ENCODE data around the gene ZNF503.

The ZNF503 gene

DNA sequence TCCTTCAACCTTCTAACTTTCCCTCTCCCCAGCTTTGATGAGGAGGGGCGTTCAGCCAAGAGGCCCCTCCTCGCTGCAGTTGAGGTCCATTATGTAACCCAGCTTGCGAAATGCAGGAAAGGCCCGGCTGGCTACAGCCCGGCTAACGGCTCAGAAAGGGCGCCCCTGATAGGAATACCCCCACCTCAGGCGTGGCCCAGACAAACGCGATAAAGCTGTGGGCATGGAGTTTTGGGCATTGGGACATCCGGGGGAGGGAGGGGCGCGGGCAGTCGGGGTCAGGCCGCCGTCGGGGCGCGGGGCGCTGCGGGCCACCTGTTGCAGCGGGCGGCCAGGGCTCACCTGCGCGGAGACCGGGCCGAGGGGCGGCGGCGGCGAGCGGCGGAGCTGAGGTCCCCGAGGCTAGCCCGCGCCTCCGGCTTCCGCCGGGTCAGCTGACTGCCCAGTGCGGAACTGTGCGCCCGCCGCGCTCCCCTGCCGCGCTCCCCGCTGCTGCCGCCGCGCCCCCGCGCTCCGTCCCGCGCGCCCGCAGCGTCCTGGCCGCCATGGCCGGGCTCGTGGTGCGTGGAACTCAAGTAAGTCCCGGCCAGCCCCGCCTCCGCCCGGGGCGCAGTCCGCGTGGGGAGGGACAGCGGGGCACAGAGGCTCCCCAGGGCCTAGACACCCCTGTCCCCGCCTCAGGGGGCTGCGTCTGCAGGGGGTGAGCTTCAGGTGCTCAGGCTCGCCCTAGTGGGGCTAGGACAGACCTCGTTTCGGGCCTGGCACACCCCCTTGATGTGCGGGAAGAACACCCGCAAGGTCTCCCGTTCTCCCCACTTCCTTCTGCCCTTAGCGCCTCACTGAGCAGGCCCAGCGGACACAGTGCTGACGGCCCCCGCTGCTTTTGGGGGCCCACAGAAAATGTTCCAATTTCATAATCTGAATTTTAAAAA lies 29.9 kb upstream of the ZNF503 start, which contains the start of gene LRMDA:
Gene LRMDA (plus strand): TSS at position 445 of the 932 bp plus-strand sequence.
- no peak for DNase-seq (ENCODE audit: low read depth)

DNA sequence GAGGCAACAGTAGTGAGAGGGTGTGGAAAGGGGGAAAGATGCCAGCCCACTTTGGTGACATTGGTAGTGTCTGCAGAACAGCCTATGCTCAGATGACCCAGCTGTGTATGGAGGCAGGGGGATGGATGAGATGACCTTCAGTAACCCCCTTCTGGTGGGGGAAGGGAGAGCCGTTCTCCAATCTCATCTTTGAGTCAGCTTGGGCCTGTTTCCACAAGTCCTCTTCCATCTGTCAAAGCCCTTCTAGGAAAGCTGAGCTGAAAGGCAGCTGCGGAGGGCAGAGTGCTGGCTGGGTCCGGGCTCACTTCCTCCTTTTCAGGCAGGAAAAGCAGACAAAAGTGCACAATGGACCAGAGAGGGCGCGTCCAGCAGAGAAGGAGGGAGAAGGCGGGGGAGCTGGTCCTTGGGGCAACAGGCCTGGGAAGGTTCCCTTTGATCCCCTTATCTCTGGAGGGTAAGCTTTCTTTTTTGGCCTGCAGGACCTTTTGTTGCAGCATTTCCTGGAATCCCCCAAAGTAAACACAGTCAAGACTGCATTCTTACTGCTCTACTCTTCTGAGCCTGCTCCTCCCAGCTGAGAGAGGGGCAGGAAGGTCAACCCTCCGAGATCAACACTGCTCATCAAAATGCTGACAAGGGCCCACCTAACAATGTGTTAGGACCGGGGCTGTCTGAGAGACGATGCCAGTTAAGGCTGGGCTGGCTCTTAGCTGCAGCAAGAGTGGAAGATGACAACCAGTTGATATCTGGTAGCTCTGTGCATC lies 28.6 kb upstream of the ZNF503 start:
- DNase-seq (ENCODE audit: low read depth): no peak

DNA sequence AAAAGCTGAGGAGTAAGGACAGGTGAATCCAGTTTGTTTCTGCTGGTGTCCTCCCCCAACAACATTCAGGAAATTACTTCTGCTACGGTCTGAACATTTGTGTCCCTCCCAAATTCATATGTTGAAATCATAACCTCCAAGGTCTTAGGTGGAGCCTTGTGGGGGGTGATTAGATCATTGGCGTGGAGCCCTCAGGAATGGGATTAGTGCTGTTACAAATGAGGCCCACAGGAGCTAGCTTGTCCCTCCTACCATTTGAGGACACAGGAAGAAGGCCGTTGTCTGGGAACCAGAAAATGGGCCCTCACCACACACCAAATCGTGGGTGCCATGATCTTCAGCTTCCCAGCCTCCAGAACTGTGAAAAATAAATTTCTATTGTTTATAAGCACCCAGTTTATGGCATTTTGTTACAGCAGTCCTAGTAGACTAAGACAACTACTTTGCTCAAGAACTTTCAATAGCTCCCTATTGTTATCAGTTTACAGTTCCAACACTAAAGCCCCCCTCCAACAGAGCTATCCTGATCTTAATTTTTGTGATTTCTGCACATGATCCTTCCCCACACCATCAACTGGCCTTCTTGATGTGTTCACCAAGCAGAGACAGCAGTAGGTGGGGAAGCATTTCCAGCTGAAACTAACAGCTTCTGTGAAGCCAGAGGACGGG lies 27.7 kb upstream of the ZNF503 start:
- DNase-seq (ENCODE audit: low read depth): no peak

DNA sequence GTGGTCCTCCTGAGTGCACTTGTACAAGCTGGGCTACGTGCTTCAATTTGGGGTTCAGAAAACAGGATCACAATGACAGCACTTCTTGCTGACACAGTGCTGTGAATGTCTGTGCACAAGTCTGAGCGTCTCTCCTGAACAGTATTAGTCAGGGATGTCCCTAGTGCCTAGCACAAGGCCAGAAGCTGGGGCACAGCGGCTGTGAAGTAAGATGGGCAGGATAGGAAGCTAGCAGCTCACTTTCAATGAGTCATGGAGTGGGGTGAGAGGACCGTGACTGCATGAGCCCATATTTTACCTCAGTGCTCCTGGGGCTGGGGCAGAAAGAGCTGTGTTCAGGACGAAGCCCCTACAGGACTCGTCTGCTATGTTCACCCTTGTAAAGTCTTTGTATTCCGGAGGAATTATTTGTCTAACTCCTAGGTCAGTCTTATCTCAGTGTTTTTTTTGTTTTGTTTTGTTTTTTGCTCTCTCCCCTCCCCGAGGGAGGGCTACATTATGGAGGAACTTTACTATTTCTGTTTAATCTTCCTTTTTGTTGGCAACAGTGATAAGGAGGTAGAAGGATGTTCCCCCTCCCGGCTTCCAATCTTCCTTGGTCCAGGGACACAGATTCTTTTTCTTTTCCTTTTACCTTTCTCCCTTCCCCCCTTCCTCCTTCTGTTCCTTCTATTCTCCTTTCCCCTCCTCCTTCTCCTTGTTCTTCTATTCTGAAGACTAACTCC lies 27.0 kb upstream of the ZNF503 start:
- no peak for DNase-seq (ENCODE audit: low read depth)

DNA sequence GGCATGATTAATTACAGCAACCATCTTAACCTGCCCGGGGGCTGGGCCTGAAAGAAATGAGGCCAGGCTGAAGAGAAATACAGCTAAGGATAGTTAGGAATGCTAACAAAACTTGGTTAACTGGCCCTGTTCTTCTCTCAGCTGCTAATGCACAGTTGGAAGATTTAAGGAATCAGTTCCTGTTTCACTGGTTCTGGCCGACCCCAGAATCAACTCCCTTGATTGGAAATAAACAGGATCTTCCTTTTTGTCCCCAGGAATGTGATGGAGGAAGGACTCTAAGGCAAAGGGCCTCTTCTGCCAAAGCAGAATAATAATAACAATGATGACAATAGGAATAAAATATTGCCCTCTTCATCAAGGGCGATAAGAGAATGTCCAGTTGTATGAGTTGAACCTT lies 26.4 kb upstream of the ZNF503 start:
- DNase-seq (ENCODE audit: low read depth): no peak

DNA sequence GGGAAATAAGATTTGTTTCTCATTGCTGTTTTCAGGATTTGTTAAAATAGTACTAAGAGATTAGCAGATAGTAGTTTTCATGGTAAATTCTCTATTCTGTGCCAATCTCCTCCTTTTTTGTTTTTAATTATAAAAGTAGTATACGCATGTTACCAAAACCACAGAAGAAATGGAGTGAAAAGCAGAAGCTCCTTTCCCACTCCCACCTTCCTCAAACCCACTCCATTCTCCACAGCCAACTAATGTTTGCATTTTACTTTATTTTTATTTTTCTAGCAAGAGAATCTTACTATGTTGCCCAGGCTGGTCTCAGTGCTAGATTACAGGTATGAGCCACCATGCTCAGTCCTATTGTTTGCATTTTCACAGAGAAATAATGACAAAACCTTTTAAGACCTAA lies 25.3 kb upstream of the ZNF503 start:
- DNase-seq (ENCODE audit: low read depth): no peak

DNA sequence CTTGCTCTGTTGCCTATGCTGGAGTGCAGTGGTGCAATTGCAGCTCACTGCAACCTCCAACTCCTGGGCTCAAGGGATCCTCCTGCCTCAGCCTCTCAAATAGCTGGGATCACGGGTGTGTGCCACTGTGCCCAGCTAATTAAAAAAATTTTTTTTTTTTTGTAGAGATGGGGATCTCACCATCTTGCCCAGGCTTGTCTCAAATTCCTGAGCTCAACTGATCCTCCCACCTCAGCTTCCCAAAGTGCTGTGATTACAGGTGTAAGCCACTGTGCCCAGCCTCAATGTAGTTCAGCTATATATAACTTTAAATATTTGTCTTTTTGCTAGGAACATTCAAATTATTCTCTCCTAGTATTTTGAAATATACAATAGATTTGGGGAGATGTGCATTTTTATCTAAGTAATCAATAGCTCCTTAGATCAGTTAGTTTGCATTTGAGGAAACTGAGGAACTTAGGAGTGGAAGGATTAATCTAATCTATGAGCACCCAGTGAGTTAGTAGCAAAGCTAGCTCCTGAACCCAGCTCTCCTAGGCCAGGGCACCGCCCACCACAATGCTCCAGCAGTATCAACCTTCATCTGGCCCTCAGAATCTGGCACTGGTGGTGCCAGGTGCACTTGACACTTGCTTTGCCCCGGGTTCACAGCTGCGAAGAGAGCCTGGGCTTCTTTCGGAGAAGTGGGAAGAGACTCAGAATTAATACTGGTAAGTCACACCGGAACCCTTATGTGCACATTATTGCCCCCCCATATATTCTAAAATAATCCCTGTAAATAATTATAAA lies 23.9 kb upstream of the ZNF503 start:
- no peak for DNase-seq (ENCODE audit: low read depth)

DNA sequence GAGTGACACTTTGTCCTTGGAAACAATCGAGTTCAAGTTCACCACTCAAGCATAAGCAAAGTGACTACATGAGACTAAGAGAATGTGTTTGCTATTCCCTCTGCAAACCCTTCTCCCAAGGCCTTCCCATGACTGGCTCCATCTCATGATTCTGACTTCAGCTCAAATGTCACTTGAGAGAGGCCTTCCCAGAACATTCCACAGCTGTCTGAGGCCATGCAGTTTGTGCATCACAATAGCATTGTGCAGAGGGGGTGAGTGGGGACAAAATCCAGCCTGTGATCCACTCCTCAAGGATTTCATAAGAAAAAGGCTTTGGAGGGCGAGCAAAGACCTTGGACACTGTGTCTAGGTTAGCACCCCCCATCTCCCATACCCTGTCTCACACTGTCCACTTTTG lies 23.0 kb upstream of the ZNF503 start:
- DNase-seq (ENCODE audit: low read depth): no peak

DNA sequence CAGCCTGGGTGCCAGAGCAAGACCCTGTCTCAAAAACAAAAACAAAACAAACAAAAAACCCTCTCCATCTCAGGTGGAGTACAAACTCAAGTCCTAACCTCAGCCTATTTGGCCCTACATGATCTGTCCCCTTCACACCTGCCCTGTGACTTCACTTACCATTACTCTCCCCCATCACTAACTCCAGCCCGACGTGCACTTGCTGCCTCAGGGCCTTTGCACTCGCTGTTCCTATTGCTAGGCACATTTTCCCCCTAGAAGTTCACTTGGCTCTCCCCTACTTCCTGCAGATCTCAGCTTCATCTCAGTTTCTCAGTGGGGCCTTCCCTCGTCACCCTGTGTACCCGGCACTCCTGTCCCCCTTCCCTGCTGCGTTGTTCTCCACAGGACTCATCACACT lies 21.3 kb upstream of the ZNF503 start:
- no peak for DNase-seq (ENCODE audit: low read depth)

DNA sequence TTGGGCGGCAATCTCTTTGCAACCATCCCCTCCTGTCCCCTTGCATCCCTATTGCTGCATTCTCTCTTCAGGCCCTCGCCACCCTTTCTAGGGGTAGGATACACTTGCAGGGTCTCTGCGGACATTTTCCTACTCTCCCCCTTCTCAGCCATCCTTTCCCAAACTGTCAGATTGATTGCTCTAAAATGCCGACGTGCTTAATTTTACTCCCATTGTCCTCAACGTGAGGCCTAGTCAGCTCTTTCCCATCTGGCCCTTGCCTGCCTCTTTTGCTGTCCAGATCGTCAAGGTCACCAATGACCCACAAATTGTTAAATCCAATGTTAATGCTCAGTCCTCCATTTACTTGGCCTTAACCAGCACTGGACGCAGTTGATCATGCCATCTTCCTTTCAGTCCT lies 17.1 kb upstream of the ZNF503 start:
- DNase-seq (ENCODE audit: low read depth): no peak

DNA sequence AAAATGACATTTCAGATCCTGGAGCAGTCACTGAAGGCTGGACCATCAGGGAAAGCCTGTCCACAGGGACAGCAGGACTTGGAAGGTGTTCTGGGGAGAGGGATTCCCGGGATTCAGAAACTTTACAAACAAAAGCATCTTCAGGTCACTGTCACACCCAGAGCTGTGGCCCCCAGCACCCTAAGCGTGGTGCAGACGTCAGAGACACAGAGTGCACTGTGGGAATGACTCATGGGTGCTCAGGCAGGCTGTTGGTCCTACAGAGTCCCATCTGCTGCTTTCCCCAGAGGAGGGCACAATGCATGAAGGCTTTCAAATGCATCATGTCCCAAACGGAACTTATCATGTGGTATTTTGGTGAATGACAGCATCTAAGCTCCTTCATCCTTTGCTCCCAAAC lies 16.7 kb upstream of the ZNF503 start:
- no peak for DNase-seq (ENCODE audit: low read depth)

DNA sequence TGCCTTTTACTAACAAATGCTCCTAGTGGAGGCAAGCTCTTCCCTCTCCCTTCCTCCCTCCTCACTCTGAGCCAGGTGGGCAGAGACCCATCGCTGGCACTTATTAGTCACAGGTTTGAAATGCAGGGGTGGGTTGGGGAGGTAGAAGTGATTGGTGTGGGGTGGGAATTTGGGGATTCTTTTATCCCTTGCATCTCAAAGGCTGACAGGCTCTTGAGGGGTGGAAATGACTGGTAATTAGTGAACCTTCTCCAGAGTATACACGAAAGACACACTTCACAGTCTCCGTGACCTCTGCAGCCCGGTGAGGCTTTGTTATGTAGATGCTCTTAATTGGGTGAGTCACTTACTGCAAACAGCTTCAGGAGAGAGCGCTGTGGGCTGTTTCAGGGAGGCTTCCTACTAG lies 16.0 kb upstream of the ZNF503 start:
- no peak for DNase-seq (ENCODE audit: low read depth)

DNA sequence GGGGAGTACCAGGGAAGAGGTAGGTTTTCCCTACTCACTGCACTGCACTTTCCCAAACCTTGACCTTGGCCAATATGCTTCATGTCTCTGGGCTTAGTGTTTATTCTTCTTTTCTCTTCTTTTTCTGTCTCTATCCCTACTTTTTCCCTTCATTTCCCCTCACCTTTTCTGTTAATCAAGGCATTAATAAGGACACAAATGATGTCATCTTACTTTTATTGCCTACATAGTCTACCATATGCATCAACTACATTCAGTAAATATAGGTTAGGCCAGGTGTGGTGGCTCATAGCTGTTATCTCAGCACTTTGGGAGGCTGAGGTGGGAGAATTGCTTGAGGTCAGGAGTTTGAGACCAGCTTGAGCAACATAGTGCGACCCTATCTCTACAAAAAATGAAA lies 13.0 kb upstream of the ZNF503 start:
- no peak for DNase-seq (ENCODE audit: low read depth)

DNA sequence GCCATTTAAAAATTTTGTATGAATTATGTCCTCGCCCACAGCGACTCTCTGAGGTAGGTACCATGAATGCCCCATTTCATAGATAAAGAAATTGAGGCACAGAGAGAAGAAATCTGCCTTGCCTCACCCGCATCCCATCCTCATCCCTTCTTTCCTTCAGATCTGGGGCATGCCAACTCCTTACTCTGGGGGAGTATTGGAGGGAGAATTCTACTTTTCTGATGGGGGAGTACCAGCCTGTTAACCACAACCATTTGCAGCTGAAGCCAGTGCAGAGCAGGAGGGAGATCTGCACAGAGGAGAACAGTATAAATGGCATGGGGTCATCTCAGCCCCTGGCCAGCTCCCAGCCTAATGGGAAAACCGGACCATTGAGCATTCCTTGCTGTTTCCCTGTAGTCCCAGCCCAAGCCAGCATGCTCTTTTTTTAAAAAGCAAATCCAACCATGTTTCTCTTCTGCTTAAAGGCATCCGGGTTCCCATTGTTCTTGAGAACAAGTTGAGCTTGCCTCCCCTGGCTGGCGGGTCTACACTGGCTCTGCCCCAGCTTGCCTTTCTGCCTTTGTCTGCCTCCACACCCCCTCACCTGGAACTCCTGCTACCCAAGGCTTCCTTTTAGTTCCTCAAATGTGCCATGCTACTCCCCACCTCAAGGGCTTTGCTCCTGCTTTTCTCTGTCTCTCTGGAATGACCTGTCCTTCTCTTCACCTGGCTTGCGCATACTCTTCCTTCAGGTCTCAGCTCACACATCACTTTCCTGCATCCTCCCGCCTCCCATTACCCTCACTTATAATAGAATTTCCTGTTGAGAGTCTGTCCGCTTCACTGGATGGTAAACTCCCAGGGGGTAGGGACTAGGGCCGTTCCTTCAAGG lies 8.8 kb upstream of the ZNF503 start:
- DNase-seq (ENCODE audit: low read depth): no peak

DNA sequence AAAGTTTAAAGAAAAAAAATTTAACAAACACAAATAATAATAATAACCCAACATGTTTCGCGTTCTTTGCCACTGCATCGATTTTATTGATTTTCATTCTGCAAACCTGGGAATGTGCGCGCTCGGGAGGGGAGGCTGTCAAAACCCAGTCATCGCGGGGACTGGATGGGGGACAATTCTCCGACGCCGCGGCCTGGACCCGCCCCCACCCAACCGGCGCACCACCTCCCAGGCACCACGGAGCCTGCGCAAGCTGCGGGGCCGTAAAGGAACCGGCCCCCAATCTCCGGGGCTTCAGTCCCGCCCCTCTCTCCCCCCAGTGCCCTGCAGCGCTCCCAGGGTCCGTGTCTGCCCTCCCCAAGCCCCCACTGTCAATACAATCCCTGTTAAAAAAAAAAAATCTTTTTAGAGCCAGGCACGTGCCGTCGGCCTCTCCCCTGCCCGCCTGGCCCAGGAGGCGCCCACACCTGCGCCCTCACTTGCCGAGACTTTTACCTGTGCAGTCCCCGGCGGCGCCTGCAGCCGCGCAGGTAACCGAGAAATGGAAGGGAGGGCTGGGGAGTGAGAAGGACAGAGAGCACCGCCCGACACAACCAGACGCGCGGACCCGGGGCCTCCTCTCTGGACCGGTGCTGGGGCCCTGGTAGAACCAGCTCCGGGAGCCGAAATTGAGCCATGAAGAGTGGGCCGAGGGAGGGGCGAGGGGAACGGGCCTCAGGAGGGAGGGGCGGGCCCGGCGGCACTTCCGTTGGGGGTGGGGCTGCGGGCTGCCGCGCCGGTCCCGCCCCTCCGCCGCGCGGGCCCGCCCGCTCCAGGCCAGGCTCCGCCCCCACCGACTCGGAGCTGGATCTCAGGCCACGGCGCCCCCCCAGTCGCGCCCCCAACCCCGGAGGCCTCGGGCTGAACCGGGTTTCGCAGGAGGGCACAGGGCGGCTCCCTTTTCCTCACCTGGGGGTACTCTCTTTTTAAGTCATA lies 7.6 kb upstream of the ZNF503 start:
- DNase-seq (ENCODE audit: low read depth): no peak

DNA sequence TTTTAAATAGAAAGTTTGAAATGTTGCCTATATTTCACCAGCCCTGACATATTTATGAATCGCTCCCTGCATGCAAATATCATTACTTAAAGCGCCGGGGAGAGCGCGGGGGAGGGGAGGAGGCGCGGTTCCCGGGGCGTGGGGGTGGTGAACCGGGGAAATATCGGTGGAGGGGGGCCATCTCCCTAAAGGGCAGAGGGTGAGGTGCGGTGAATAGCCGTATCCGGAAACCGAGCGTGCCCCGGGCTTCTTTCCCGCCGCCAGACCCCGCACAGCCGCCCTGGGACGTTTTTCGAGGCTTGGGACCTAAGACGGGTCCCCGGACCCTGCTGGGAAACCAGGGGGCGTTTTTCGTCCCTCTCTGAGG lies 6.9 kb upstream of the ZNF503 start:
- no peak for DNase-seq (ENCODE audit: low read depth)

DNA sequence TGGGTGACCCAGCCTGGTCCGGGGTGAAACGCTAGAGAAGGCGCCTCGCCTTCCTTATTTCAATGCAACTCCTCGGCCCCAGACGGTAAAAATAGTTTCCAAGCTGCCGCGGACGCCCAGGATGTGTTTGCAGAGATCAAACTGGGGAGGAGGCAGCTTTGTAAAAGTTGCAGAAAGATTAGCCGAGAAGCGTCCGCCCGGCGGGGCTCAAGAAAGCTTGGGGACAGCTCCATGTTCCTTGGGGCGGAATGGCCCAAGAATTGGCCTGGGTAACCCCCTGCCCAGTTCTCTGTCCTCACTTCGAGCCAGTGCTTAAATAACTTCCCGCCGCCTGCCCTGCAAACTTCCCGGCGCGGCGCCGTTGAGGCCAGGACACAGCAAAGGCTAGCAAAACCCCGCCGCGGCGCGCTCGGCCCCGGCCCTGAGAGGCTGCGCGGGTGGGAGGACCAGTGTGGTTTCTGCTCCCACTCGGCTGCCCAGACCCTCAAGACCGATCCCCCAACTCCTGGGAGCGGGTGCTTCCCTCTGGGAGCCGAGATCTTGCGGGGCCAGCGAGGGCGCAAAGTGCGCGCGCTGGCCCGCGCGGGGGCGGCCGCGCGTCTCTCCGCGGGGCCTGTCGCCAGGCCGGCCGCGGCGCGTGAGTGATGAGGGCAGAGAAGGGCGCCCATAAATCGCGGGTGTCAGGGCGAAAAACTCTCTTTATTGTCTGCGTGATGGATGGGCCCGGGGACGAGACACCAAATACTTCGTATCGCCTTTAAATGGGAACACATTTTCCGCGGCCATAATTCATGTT lies 6.3 kb upstream of the ZNF503 start:
- no peak for DNase-seq (ENCODE audit: low read depth)

DNA sequence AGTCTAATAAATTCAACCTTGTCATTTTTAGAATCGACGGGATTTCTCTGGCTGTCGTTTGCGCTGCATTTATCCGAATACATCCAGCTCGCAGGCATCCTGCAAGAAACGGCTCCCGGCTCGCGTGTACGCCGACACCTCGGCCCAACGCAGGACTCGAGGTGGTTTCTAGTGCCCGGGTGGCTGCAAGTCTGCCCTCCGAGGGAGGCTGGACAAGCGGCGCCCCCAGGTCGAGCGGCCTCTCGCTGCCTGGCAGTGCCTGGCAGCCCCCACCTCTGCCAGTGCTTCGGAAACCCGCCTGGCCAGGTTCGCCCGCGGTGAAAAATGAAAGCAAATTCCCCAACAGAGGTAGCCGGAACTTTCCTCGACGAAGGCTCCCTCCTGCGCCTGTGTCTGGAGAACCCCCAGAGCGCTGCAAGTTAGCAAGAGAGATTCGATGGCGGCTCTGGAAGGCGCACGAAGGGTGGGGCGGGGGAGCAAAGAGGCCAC lies 5.7 kb upstream of the ZNF503 start:
- no peak for DNase-seq (ENCODE audit: low read depth)

All from CMK (cell line).